GM19351 (cell line): ENCODE data around the gene CDH4.

Experiments used
- ATAC-seq: cut with Tn5 transposase; IDR thresholded peaks from one replicate; pipeline ENCODE4 v1.9.1; 2021; ENCODE audit warnings: mild to moderate bottlenecking, moderate library complexity; ENCODE audit not compliant: unreplicated experiment

CDH4 gene

GRCh38 chr20:61754976-61755778 lies 503.1 kb downstream of the CDH4 start:
- ATAC-seq = no peak

- no peak for ATAC-seq
Observed at GRCh38 chr20:61755971-61756845, 504.1 kb downstream of the CDH4 start.

GRCh38 chr20:61756966-61757677 lies 505.1 kb downstream of the CDH4 start:
- no peak for ATAC-seq

- ATAC-seq = no peak
Observed at GRCh38 chr20:61757678-61758563, 505.9 kb downstream of the CDH4 start.

GRCh38 chr20:61758564-61759200 lies 506.6 kb downstream of the CDH4 start:
- ATAC-seq = no peak

- no peak for ATAC-seq
Observed at GRCh38 chr20:61759286-61760065, 507.4 kb downstream of the CDH4 start.

- ATAC-seq = no peak
Observed at GRCh38 chr20:61760321-61760720, 508.3 kb downstream of the CDH4 start.

GRCh38 chr20:61760731-61761130 lies 508.7 kb downstream of the CDH4 start:
- ATAC-seq = no peak

- no peak for ATAC-seq
Observed at GRCh38 chr20:61761453-61762166, 509.5 kb downstream of the CDH4 start.

GRCh38 chr20:61762167-61762710 lies 510.2 kb downstream of the CDH4 start:
- no peak for ATAC-seq

GRCh38 chr20:61762886-61763739 lies 511.1 kb downstream of the CDH4 start:
- no peak for ATAC-seq

GRCh38 chr20:61763740-61764400 lies 511.8 kb downstream of the CDH4 start:
- no peak for ATAC-seq

- no peak for ATAC-seq
Observed at GRCh38 chr20:61764471-61765025, 512.5 kb downstream of the CDH4 start.

GRCh38 chr20:61765081-61765870 lies 513.2 kb downstream of the CDH4 start:
- no peak for ATAC-seq

GRCh38 chr20:61765871-61766654 lies 514.0 kb downstream of the CDH4 start:
- ATAC-seq = no peak
